NCI-H2081 treated with DMSO at 0.1 percent for 48 hours (cell line): Measurements from ENCODE around the gene RAB11FIP4.

Source experiments
- DNase-seq: peaks from one replicate; lab custom pipeline; 2025; lab: John Stamatoyannopoulos, UW

RAB11FIP4 gene

DNA sequence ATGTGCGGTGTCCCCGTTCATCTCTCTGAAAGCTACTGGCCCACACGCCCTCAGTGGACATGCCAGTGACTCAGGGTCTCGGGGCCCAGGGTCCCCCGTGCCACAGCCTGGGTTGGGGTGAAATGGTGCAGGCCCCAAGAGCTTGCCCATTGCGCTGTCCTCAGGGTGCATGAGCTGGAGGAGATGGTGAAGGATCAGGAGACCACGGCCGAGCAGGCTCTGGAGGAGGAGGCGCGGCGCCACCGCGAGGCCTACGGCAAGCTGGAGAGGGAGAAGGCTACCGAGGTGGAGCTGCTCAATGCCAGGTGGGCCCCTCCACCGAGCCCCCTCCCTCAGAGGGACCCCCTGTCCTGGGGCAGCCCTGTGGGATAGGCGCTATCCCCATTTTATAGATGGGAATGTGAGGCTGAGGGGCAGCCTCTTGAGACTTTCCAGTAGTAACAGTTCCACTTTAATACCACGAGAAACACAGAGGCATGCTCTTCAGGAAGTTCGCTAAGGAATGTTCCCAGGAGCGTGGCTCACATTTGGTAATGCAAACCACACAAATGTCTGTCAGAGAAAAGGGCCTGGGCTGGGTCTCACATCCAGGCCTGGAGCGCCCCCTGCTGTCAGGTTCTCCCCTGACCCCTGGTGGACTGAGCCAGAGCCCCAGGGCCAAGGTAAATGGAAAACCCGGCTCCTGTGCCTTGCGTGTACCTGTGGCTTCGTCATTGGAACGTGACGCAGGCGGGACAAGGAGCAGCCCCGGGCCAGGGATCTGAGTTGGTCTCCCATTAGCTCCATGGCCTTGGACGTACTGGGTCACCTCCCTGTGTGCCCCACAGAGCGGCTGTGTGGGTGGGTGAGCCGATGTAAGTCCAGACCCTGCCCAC is 133.7 kb downstream of the RAB11FIP4 start:
- DNase-seq = no peak

GRCh38 chr17:31525801-31526549 is 134.5 kb downstream of the RAB11FIP4 start:
- DNase-seq = no peak

GRCh38 chr17:31527606-31528005 is 136.1 kb downstream of the RAB11FIP4 start:
- DNase-seq = no peak

DNA sequence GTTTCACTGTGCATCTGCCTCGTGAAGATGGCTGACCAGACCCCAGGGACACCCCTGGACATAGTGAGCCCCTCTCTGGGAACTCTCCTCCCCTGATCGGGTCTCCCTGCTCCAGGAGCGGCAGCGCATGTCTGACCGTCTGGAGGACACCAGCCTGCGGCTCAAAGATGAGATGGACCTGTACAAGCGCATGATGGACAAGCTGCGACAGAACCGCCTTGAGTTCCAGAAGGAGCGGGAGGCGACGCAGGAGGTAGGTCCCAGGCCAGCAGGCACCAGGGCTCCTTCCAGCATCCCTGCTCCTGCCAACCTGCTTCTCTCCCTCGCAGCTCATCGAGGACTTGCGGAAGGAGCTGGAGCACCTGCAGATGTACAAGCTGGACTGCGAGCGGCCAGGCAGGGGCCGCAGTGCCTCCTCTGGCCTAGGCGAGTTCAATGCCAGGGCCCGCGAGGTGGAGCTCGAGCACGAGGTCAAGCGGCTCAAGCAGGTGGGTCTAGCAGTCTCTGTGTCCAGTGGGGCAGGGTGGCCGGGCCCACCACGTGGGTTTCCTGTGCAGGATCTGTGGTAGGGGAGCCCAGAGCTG is 136.9 kb downstream of the RAB11FIP4 start:
- DNase-seq = no peak

DNA sequence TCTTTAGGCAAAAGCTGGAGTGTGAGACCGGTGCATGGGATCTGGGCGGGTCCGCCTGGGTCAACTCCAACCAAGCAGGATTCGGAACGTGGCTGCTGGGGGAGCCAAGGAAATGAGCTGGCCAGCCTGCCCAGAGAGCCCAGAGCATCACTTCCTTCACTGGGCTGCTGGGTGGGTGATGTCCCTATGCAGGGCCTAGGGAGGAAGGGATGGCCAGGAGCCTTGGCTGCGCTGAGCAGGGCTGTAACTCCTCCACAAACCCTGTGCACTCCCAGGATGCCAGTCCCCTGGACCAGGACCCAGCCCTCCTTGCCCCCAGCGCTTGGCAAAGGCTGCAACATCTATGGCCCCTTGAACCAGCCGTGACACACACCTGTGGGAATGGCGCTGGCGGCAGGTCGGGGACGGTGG is 138.4 kb downstream of the RAB11FIP4 start:
- no peak for DNase-seq

GRCh38 chr17:31530391-31530985 is 139.0 kb downstream of the RAB11FIP4 start:
- no peak for DNase-seq

- no peak for DNase-seq
Measured at GRCh38 chr17:31531336-31531980, 140.0 kb downstream of the RAB11FIP4 start.

DNA sequence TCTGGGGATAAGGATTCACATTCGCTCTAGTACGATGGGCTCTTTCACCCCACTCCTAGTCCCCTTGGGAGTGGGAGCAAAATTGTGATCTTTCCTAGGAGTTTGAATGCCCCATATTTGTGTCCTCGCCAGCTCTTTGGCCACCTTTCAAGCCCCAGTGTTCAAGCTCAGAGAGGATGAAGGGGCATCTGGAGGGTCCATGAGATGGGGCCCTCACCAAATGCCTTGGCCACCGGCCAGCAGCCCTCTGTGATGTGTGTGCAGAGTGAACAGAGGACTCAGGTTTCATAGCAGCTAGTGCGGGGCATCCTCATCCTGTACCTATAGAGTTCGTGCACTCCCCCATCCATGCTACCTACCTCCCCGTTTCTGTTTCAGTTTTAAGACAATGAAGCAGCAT is 140.6 kb downstream of the RAB11FIP4 start:
- no peak for DNase-seq

DNA sequence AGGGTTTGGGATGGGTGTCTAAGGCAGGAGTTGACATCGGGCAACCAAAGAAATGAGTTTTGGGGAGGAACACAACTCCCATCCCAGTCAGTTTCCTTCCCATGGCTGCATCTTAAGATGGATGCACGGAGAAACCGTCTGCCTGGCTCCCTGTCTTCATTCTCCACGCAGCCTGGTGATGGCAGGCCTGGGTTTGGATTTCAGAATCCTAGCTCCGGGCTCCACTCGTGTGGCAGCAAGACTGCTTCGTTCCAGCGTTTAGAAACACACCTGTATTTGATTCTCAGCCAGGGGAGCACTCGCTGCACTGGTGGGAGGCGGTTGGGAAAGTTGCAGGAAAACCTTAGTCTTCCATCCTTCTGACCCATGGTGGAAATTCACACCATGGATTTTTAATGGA is 141.1 kb downstream of the RAB11FIP4 start:
- DNase-seq = no peak

- DNase-seq = no peak
Measured at GRCh38 chr17:31533546-31534155, 142.2 kb downstream of the RAB11FIP4 start.

- no peak for DNase-seq
Measured at GRCh38 chr17:31534223-31534888, 142.9 kb downstream of the RAB11FIP4 start.

DNA sequence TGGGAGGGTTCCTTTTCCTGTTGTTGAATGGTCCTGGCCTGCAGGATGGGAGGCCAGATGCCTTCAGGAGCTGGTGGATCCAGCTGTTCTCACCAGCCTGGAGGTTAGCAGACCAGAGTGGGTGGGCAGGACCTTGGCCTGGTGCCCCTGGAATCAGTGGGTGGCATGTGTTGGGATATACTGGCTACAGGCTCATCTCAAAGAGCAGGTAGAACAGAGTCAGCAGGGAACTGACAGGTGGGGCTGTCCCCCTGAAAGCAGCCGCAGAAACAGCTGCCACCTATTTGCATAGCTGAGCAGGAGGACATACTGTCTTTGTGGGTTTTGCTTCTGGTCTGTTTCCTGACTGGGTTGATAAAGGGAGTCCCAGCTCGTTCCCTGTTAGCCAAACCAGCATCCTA is 144.1 kb downstream of the RAB11FIP4 start:
- no peak for DNase-seq

GRCh38 chr17:31536451-31536850 is 145.0 kb downstream of the RAB11FIP4 start:
- DNase-seq = no peak

GRCh38 chr17:31537565-31538011 is 146.1 kb downstream of the RAB11FIP4 start:
- DNase-seq = no peak

DNA sequence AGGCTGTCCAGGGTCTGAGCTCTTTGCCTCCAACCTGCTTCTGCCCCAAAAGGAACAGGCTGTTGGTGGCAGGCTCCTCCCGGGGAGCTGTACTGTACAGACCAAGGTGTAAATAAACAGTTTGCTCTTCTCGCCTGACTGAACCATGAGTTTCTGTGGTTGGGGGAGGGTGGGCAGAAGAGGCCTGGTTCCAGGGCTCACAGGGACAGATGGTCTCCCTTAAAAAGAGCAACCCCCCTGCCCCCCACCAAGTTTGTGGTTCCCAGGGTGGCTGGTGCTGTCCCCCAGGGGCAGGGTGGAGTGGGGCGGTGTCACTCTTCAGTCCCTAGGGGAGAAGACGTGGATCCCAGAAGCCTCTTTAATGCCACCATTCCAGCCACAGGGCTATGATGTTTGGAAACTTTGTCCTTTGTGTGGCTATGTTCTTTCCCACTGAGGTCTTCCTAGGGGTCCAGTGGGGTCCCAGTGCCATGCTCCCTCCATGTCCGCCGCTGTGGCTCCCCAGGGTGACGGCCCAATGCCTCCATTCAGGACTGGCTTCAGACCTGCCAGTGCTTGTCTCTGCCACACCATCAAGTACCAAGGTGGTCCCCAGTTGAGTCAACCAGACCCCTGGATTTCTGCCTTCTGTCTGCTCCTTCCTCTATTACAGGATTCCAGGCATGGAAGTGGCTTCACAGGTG is 146.7 kb downstream of the RAB11FIP4 start:
- DNase-seq = no peak

DNA sequence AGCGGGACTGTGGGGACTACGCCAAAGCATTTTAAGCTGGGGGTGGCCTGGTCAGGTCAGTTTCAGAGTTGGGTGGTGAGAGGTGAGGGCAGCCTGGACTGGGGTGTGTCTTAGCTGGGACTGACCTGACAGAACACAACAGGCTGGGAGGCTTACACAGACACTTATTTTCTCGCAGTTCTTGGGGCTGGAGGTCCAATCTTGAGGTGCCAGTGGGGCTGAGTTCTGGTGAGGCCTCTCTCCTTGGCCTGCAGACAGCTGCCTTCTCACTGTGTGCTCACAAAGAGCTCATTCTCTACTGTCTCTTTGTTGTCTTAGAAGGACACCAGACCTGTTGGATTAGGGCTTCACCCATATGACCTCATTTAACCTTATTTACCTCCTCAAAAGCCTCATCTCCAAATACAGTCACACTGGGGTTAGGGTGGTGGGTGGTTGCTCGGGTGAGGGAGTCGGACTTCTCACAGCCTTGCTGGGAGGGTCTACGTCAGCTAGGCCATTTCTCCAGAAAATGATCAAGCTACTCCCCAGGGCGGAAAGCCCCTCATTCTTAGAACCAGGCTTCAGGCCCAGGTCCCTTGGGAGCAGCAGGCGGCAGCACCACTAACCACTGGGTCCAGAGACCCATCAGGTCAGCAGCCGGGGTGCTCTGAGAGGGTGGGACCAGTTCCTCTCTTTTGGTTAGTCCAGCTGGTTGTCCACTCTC is 149.3 kb downstream of the RAB11FIP4 start:
- no peak for DNase-seq

DNA sequence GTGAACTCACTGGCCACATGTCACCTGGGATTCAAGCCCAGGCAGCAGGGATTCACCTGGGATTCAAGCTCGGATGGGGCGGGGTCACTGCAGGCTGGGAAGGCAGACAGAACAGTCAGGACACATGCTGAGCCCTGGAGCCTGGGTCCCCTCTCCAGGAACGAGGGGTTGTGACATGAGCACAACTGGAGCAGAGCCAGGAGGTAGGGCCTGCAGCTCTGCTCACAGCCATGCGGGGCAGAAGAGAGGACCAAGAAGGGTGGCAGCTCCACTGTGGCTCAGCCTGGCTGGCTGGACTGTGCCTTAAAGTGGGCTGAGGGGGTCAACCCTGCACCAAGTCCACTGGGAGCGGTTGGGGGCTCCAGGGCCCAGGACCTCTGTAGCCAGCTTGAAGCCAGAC is 150.1 kb downstream of the RAB11FIP4 start:
- no peak for DNase-seq

DNA sequence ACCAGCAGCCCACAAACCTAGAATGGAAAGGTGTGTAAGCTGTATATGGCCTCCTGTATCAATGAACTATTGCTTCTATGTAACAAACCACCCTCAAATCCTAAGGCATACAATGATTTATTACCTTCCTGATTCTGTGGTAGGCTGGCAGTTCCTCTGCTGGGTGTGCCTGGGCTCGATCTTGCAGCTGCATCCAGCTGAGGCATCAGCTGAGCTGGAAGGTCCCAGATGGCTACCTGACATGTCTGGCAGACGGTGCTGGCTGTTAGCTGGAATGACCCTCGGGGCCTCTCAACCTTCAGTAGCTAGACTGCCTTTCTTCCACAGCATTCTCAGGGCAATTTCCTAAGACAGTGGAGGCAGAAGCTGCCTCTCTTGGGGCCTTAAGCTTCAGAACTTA is 152.7 kb downstream of the RAB11FIP4 start:
- DNase-seq = no peak

DNA sequence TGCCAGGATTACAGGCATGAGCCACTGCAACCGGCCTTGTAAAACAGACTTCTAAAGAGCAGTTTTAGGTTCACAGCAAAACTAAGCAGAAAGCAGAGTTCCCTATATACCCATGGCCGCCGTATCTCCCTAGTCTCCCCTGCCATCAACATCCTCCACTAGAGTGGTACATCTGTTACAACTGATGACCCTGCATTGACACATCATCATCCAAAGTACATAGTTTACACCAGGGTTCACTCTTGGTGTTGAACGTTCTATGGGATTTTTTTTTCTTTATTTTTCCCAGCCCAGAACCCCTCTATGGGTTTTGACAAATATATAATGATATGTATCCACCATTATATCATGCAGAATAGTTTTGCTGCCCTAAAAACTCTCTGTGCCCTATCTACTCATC is 155.2 kb downstream of the RAB11FIP4 start:
- no peak for DNase-seq

GRCh38 chr17:31548709-31549108 is 157.2 kb downstream of the RAB11FIP4 start:
- DNase-seq = no peak
